ENCODE data around the gene IER5.

IER5 gene

GRCh38 chr1:181077576-181078242 lies 10.8 kb upstream of the IER5 start:
- no peak for DNase-seq

GRCh38 chr1:181079382-181079781 lies 9.1 kb upstream of the IER5 start:
- DNase-seq, result no peak

- DNase-seq, result no peak
Observed at GRCh38 chr1:181079920-181080319, 8.6 kb upstream of the IER5 start.

GRCh38 chr1:181080556-181080955 lies 7.9 kb upstream of the IER5 start:
- DNase-seq, result no peak

GRCh38 chr1:181081395-181081794 lies 7.1 kb upstream of the IER5 start:
- no peak for DNase-seq

GRCh38 chr1:181083842-181084605 lies 4.5 kb upstream of the IER5 start:
- peak; percentile 52 for DNase-seq

- DNase-seq, result no peak
Observed at GRCh38 chr1:181084606-181084969, 3.9 kb upstream of the IER5 start.

GRCh38 chr1:181086091-181086490 lies 2.4 kb upstream of the IER5 start:
- DNase-seq, result no peak

GRCh38 chr1:181086926-181087325 lies 1.6 kb upstream of the IER5 start:
- no peak for DNase-seq

GRCh38 chr1:181087400-181087901 lies 1.0 kb upstream of the IER5 start:
- no peak for DNase-seq

- DNase-seq, result no peak
Observed at GRCh38 chr1:181089017-181089675, 646 bp downstream of the IER5 start.

GRCh38 chr1:181089676-181090544 lies 1.4 kb downstream of the IER5 start:
- peak; percentile 21 to 61 for DNase-seq

GRCh38 chr1:181090641-181091126 lies 2.2 kb downstream of the IER5 start:
- no peak for DNase-seq

GRCh38 chr1:181091309-181092040 lies 3.0 kb downstream of the IER5 start:
- no peak for DNase-seq

GRCh38 chr1:181092056-181092455 lies 3.6 kb downstream of the IER5 start:
- no peak for DNase-seq

GRCh38 chr1:181092883-181093458 lies 4.5 kb downstream of the IER5 start:
- DNase-seq, result no peak

- DNase-seq, result peak in 1 of 2 experiments; percentile 32
Observed at GRCh38 chr1:181094416-181095212, 6.1 kb downstream of the IER5 start.

GRCh38 chr1:181095260-181095659 lies 6.8 kb downstream of the IER5 start:
- DNase-seq, result no peak

- peak; percentile 60 to 82 for DNase-seq
Observed at GRCh38 chr1:181095763-181096184, 7.3 kb downstream of the IER5 start.

GRCh38 chr1:181097242-181097641 lies 8.7 kb downstream of the IER5 start:
- DNase-seq, result no peak
